ENCODE results near the gene MMP26.

MMP26 gene

DNA sequence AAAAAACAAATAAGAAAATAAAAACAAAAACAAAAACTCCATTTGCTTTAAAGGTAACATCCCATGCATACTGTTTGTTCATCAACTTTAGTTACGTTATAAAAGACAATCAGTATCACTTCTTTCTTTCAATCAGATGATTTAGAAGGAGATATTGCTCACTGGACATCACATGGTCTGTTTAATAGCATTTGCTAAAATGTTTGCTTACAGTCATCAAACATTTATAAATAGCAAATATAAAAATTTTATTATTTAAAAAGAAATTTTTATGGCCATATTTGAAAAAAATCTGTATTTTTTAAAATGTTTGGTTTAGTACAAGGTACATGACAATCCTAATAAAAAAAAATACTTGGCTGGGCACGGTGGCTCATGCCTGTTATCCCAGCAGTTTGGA, 22.6 kb downstream of the MMP26 start:
- H3K9me3 ChIP-seq (replicated peaks; ENCODE audit: low read length): no peaks in the 10 kb centered on the region
- H3K36me3 ChIP-seq (ENCODE audit: insufficient read depth, low read length): no peaks in the 10 kb centered on the region
- H3K4me3 ChIP-seq (ENCODE audit: low read length): no peak overlapping the region

DNA sequence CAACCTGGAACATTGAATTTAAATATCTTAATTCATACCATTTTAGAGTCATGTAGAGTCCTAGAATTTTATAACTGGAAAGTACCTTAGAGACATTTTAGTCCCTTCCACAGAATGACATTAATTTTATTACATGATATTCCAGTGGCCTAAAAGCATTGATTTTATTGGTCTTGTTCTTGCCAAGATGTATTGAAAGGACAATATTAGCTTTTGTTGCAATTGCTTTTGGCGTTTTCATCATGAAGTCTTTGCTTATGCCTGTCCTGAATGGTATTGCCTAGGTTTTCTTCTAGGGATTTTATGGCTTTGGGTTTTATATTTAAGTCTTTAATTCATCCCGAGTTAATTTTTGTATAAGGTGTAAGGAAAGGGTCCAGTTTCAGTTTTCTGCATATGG, 36.2 kb downstream of the MMP26 start:
- Histone ChIP-seq H3K4me3 (ENCODE audit: low read length) (no peak overlapping the region), H3K9ac (ENCODE audit: low read depth, low read length) (no peak overlapping the region), H3K4me1 (ENCODE audit: control insufficient read depth, insufficient read depth, low read length) (no peaks in the 10 kb centered on the region), H3K27me3 (ENCODE audit: control insufficient read depth, insufficient read depth, low read length) (no peaks in the 10 kb centered on the region), H3K36me3 (ENCODE audit: insufficient read depth, low read length) (no peaks in the 10 kb centered on the region), H3K9me3 (replicated peaks; ENCODE audit: low read length) (no peaks in the 10 kb centered on the region), H3K4me2 (ENCODE audit: low read length) (no peak overlapping the region)

More for the DNA sequence above, 22.6 kb downstream of the MMP26 start:
- Histone ChIP-seq H3K27me3 (ENCODE audit: control insufficient read depth, insufficient read depth, low read length) (no peaks in the 10 kb centered on the region), H3K9ac (ENCODE audit: low read depth, low read length) (no peak overlapping the region), H3K4me1 (ENCODE audit: control insufficient read depth, insufficient read depth, low read length) (no peaks in the 10 kb centered on the region), H3K4me2 (ENCODE audit: low read length) (no peak overlapping the region)

DNA sequence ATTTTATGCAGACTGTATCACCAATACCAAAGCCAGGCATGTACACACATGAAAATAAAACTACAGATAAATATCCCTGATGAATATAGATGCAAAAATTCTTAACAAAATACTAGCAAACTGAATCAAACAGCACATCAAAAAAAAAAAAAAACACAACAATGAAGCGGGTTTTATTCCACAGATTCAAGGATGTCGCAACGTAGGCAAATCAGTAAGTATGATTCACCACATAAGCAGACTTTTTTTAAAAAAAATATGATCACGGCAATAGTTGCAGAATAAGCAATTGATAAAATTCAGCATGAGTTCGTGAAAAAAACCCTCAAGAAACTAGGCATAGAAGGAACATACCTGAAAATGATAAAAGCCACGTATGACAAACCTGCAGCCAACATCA, 43.9 kb downstream of the MMP26 start:
- Histone ChIP-seq H3K4me3 (ENCODE audit: low read length) (no peak overlapping the region), H3K36me3 (ENCODE audit: insufficient read depth, low read length) (no peaks in the 10 kb centered on the region), H3K9me3 (replicated peaks; ENCODE audit: low read length) (no peaks in the 10 kb centered on the region), H3K4me1 (ENCODE audit: control insufficient read depth, insufficient read depth, low read length) (no peaks in the 10 kb centered on the region), H3K4me2 (ENCODE audit: low read length) (no peak overlapping the region), H3K27me3 (ENCODE audit: control insufficient read depth, insufficient read depth, low read length) (no peaks in the 10 kb centered on the region), H3K9ac (ENCODE audit: low read depth, low read length) (no peak overlapping the region)

DNA sequence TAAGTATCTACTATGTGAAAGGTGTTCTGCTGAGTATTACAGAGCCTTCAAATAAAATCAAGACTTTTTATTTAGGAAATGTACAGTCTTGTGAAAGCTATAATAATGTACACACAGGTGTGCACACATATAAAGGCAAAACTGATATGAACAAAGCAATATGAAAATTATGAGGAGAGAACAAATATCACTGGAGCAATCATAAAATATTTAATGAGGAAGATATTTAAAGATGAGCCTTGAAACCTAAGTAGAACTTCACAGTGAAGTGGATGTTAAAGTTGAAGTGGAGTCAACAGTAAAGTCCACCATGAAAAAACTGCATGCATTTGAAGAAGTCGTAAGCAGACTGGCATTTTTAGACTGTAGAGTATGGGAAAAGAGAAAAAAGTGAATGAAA, 46.6 kb downstream of the MMP26 start:
- Histone ChIP-seq H3K9me3 (replicated peaks; ENCODE audit: low read length) (no peaks in the 10 kb centered on the region), H3K4me3 (ENCODE audit: low read length) (no peak overlapping the region), H3K27me3 (ENCODE audit: control insufficient read depth, insufficient read depth, low read length) (no peaks in the 10 kb centered on the region), H3K9ac (ENCODE audit: low read depth, low read length) (no peak overlapping the region), H3K36me3 (ENCODE audit: insufficient read depth, low read length) (no peaks in the 10 kb centered on the region), H3K4me2 (ENCODE audit: low read length) (no peak overlapping the region), H3K4me1 (ENCODE audit: control insufficient read depth, insufficient read depth, low read length) (no peaks in the 10 kb centered on the region)

Measured in skeletal muscle satellite cell (primary cell).